ENCODE data around the gene INSRR.

DNA sequence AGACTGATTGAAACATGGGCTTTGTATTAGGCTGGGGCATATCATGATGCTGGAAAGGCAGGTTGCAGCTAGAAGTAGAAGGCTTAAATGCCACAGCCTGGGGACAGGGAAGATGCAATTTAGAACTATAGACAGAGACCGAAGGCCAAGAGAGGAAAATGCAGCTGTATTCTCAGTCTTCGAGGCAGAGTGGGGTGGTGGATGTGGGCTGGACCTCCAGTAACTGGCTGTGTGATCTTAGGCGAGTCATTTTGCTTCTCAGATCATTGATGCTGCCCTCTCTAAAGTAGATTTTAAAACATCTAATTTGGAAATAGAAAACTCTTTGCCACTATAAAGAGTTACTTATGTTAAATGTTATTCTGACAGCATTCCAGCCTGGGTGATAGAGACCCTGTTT is 24.6 kb downstream of the INSRR start:
- TF ChIP-seq, protein P1, sequence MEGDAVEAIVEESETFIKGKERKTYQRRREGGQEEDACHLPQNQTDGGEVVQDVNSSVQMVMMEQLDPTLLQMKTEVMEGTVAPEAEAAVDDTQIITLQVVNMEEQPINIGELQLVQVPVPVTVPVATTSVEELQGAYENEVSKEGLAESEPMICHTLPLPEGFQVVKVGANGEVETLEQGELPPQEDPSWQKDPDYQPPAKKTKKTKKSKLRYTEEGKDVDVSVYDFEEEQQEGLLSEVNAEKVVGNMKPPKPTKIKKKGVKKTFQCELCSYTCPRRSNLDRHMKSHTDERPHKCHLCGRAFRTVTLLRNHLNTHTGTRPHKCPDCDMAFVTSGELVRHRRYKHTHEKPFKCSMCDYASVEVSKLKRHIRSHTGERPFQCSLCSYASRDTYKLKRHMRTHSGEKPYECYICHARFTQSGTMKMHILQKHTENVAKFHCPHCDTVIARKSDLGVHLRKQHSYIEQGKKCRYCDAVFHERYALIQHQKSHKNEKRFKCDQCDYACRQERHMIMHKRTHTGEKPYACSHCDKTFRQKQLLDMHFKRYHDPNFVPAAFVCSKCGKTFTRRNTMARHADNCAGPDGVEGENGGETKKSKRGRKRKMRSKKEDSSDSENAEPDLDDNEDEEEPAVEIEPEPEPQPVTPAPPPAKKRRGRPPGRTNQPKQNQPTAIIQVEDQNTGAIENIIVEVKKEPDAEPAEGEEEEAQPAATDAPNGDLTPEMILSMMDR (IDR thresholded peaks at IDR 0.05 in 8 of 11, conservative IDR thresholded peaks at IDR 0.05 in 3 of 11): no peak
- TF ChIP-seq POLR2A (IDR thresholded peaks at IDR 0.05): no peak
- no peak for TF ChIP-seq POLR2AphosphoS5 (IDR thresholded peaks at IDR 0.05)
